Parathyroid adenoma (tissue), 2 donors: ENCODE measurements around the gene AADACL4.

ENCODE experiments used
- H2AFZ ChIP-seq: fragments of 300-600 bp; sonication (generic); one replicate; pipeline ENCODE4 v1.7.0; 2017; ENCODE audit warnings: antibody characterized with exemption, mild to moderate bottlenecking
- H3K27ac ChIP-seq: fragments of 300-600 bp; sonication (generic); one replicate; pipeline ENCODE4 v1.7.0; 2017
- H3K27me3 ChIP-seq: fragments of 300-600 bp; sonication (generic); one replicate; pipeline ENCODE4 v1.7.0; 2017; ENCODE audit warnings: low read length; ENCODE audit not compliant: control insufficient read depth, insufficient read depth
- H3K36me3 ChIP-seq: fragments of 300-600 bp; sonication (generic); one replicate; pipeline ENCODE4 v1.7.0; 2017; ENCODE audit warnings: low read length; ENCODE audit not compliant: control insufficient read depth, insufficient read depth
- H3K4me1 ChIP-seq: fragments of 300-600 bp; sonication (generic); one replicate; pipeline ENCODE4 v1.7.0; 2017; ENCODE audit warnings: control low read depth
- H3K4me2 ChIP-seq: fragments of 300-600 bp; sonication (generic); one replicate; pipeline ENCODE4 v1.7.0; 2017; ENCODE audit warnings: low read length
- H3K4me3 ChIP-seq: fragments of 300-600 bp; sonication (generic); one replicate; pipeline ENCODE4 v1.7.0; 2017; ENCODE audit warnings: low read depth, low read length
- H3K79me2 ChIP-seq: fragments of 300-600 bp; sonication (generic); one replicate; pipeline ENCODE4 v1.7.0; 2017; ENCODE audit warnings: control low read depth
- H3K9ac ChIP-seq: fragments of 300-600 bp; sonication (generic); one replicate; pipeline ENCODE4 v1.7.0; 2017; ENCODE audit warnings: mild to moderate bottlenecking
- H3K9me3 ChIP-seq: fragments of 300-600 bp; sonication (generic); one replicate; pipeline ENCODE4 v1.7.0; 2017; ENCODE audit warnings: low read length; ENCODE audit not compliant: control insufficient read depth
- TF ChIP-seq, protein P1 (sequence below): fragments of 300-600 bp; sonication (generic); IDR thresholded peaks from one replicate; pipeline ENCODE4 v1.7.0; 2017; ENCODE audit warnings: antibody characterized with exemption, mild to moderate bottlenecking
- donor health status: primary hyperparathyroidism.

The AADACL4 gene

DNA sequence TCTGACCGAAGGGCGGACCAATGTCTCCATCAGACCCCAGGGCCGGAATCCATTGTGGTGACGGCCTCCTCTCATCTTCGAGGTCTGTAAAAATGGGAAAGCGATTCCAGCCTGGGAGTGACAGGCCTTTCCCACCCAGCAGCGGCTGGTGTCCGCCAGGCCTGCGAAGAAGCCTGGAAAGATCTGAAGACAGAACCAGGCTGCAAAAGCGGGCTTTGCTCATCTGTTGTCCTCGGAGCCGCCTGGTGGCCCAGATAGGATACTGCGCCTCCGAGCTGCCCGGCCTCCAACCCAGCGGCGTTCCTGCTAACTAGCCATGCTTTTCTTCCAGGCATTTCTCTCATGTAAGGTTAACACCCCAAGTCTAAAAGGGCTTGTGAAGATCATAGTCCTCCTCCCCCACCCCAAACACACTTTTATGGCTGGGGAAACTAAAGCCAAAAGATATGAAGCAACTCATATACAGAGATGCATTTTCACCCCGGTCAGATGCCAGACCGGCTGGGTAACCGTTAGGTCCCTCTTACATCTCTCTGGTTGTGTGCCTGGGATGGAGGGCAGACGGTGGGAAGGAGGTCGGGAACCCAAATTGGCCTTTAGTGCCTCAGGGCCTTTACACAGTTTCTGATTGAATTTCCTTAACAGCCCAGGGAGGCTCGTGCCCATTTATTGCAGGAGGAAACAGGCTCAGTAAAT lies 23.9 kb upstream of the AADACL4 start:
- H3K4me1 ChIP-seq, result no peaks in the 10 kb centered on the region
- H2AFZ ChIP-seq, result no peak overlapping the region
- no peaks in the 10 kb centered on the region for H3K9me3 ChIP-seq
- H3K27me3 ChIP-seq, result no peaks in the 10 kb centered on the region
- no peaks in the 10 kb centered on the region for H3K36me3 ChIP-seq
- TF ChIP-seq, protein P1, sequence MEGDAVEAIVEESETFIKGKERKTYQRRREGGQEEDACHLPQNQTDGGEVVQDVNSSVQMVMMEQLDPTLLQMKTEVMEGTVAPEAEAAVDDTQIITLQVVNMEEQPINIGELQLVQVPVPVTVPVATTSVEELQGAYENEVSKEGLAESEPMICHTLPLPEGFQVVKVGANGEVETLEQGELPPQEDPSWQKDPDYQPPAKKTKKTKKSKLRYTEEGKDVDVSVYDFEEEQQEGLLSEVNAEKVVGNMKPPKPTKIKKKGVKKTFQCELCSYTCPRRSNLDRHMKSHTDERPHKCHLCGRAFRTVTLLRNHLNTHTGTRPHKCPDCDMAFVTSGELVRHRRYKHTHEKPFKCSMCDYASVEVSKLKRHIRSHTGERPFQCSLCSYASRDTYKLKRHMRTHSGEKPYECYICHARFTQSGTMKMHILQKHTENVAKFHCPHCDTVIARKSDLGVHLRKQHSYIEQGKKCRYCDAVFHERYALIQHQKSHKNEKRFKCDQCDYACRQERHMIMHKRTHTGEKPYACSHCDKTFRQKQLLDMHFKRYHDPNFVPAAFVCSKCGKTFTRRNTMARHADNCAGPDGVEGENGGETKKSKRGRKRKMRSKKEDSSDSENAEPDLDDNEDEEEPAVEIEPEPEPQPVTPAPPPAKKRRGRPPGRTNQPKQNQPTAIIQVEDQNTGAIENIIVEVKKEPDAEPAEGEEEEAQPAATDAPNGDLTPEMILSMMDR, result peak; percentile 83
- H3K4me3 ChIP-seq, result peak overlapping the region; percentile 88
- peak overlapping the region; percentile 15 for H3K27ac ChIP-seq
- peak overlapping the region; percentile 94 for H3K4me2 ChIP-seq
- H3K79me2 ChIP-seq, result no peaks in the 10 kb centered on the region
- no peak overlapping the region for H3K9ac ChIP-seq

DNA sequence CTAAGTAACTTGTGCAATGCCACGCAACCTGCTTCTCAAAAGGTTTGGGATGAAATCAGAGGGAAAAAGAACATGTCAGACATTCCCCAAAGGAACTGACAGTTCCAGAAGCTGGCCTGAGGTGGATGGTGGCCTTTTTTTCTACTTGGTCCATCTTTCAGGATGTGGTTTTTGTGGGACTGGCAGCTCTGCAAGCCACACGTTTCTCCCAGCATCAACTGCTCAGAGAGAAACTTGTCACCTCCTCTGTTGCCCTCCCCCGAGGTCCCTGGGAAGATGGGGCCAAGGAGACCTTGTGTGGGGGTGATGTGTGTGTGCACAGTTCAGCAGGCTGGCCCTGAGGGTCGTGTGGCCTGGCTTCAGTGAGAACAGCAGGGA lies 23.4 kb upstream of the AADACL4 start:
- no peak overlapping the region for H3K4me2 ChIP-seq
- no peak overlapping the region for H3K9ac ChIP-seq
- no peaks in the 10 kb centered on the region for H3K79me2 ChIP-seq
- no peaks in the 10 kb centered on the region for H3K4me1 ChIP-seq
- TF ChIP-seq, protein P1, result no peak
- H3K27me3 ChIP-seq, result no peaks in the 10 kb centered on the region
- no peak overlapping the region for H2AFZ ChIP-seq
- H3K36me3 ChIP-seq, result no peaks in the 10 kb centered on the region
- no peak overlapping the region for H3K27ac ChIP-seq
- no peaks in the 10 kb centered on the region for H3K9me3 ChIP-seq
- no peak overlapping the region for H3K4me3 ChIP-seq

DNA sequence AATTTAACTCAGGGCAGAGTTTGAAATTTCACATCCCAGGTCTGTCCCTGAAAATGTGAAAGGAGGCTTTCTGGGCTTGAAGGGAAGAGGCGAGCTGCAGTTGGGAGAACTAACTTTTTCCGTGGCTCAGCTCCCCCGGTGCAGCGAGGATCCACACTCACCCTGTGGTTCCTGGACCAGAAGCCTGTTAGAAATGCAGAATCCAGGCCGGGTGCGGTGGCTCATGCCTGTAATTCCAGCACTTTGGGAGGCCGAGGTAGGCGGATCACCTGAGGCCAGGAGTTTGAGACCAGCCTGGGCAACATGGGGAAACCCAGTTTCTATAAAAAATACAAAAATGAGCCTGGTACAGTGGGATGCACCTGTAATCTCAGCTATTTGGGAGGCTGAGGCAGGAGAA lies 23.0 kb upstream of the AADACL4 start:
- H3K27ac ChIP-seq, result no peak overlapping the region
- H3K4me3 ChIP-seq, result no peak overlapping the region
- H2AFZ ChIP-seq, result no peak overlapping the region
- no peaks in the 10 kb centered on the region for H3K79me2 ChIP-seq
- no peak overlapping the region for H3K9ac ChIP-seq
- H3K4me2 ChIP-seq, result no peak overlapping the region
- no peaks in the 10 kb centered on the region for H3K9me3 ChIP-seq
- no peaks in the 10 kb centered on the region for H3K36me3 ChIP-seq
- H3K4me1 ChIP-seq, result no peaks in the 10 kb centered on the region
- no peaks in the 10 kb centered on the region for H3K27me3 ChIP-seq
- TF ChIP-seq, protein P1, result no peak

DNA sequence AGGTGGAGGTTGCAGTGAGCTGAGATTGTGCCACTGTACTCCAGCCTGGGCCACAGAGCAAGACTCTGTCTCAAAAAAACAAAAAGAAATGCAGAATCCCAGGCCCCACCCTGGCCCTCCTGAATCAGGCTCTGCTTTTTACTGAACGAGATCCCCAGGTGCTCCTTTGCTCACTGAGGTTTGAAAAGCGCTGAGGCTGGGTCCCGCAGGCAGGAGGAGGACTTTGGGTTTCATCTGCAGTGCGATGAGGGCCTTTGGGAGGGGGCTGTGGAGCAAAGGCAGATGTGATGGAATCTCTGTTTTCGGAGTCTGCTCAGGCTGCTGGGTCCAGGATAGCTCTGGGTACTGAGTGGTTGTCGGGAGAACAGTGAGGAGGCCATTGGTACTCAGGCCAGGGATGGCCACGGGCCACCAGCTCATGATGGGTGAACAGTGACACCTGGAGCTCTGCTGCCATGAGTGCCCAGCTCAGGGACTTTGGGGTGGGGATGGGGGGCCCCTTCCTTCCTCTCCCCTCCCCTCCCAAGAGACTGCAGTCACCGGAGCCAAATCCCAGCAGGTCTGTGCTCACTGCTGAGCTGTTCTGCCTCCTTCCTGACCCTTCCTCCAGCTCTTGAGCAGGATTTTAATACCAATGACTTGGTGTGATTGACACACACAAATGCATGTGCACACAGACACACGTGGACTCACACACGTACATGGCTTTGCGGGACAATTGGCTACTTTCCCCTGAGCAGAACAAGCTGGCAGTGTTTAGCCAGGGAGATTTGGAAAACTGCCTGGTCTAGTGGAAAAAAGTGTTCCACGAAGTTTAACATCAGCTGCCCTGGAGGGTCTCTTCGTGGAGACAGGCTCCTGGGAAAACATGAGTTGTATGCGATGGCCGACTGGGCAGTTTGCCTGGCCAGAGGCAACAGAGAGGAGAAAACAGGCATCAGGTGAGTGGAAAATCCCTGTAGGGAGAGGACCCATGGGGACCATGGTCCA lies 22.2 kb upstream of the AADACL4 start:
- Histone ChIP-seq H3K9me3 (no peaks in the 10 kb centered on the region), H3K79me2 (no peaks in the 10 kb centered on the region), H3K4me1 (no peaks in the 10 kb centered on the region), H3K36me3 (no peaks in the 10 kb centered on the region), H3K9ac (no peak overlapping the region), H3K27me3 (no peaks in the 10 kb centered on the region), H3K27ac (no peak overlapping the region), H3K4me3 (no peak overlapping the region), H2AFZ (no peak overlapping the region), H3K4me2 (no peak overlapping the region)
- TF ChIP-seq, protein P1, result no peak
